ENCODE data around the gene FYTTD1. TPM values are rescaled to one million over a fixed set of nuclear protein-coding genes. Genes with fewer than 3 reads are reported as not detected.

FYTTD1 gene
- total RNA-seq, 1 donor from 2014 or later = 83.3 TPM

- no peak for DNase-seq (ENCODE audit: low spot score)
- Mint-ChIP-seq H3K27ac (ENCODE audit: unreplicated experiment) (no peak overlapping the region), H3K4me1 (ENCODE audit: low read depth) (peaks cover 8% of the 10 kb centered on the region), H3K27me3 (ENCODE audit: low read depth) (no peaks in the 10 kb centered on the region), H3K9me3 (ENCODE audit: low read depth) (no peaks in the 10 kb centered on the region), H3K36me3 (ENCODE audit: low read depth) (peaks cover 2% of the 10 kb centered on the region), H3K4me3 (ENCODE audit: unreplicated experiment) (no peak overlapping the region)
- TF ChIP-seq CTCF (IDR thresholded peaks at IDR 0.05) = no peak
Measured at GRCh38 chr3:197758512-197758911, 8.8 kb downstream of the FYTTD1 start.

GRCh38 chr3:197761784-197762183 is 12.1 kb downstream of the FYTTD1 start:
- no peak overlapping the region for H3K27ac Mint-ChIP-seq (ENCODE audit: unreplicated experiment)

GRCh38 chr3:197775317-197775716 is 25.6 kb downstream of the FYTTD1 start:
- H3K4me1 Mint-ChIP-seq (ENCODE audit: low read depth) = no peaks in the 10 kb centered on the region
- peaks cover 32% of the 10 kb centered on the region for H3K36me3 Mint-ChIP-seq (ENCODE audit: low read depth)
- H3K27ac Mint-ChIP-seq (ENCODE audit: unreplicated experiment) = no peak overlapping the region
- H3K4me3 Mint-ChIP-seq (ENCODE audit: unreplicated experiment) = no peak overlapping the region
- no peak for TF ChIP-seq CTCF (IDR thresholded peaks at IDR 0.05)
- DNase-seq (ENCODE audit: low spot score) = no peak
- H3K27me3 Mint-ChIP-seq (ENCODE audit: low read depth) = no peaks in the 10 kb centered on the region
- no peaks in the 10 kb centered on the region for H3K9me3 Mint-ChIP-seq (ENCODE audit: low read depth)

More at GRCh38 chr3:197761784-197762183, 12.1 kb downstream of the FYTTD1 start:
- Mint-ChIP-seq H3K27me3 (ENCODE audit: low read depth) (no peaks in the 10 kb centered on the region), H3K4me1 (ENCODE audit: low read depth) (no peaks in the 10 kb centered on the region), H3K9me3 (ENCODE audit: low read depth) (no peaks in the 10 kb centered on the region), H3K4me3 (ENCODE audit: unreplicated experiment) (no peak overlapping the region), H3K36me3 (ENCODE audit: low read depth) (peaks cover 8% of the 10 kb centered on the region)
- no peak for DNase-seq (ENCODE audit: low spot score)
- no peak for TF ChIP-seq CTCF (IDR thresholded peaks at IDR 0.05)

GRCh38 chr3:197782230-197782629 is 32.5 kb downstream of the FYTTD1 start:
- H3K36me3 Mint-ChIP-seq (ENCODE audit: low read depth) = peaks cover 22% of the 10 kb centered on the region
- H3K4me1 Mint-ChIP-seq (ENCODE audit: low read depth) = no peaks in the 10 kb centered on the region
- no peak overlapping the region for H3K4me3 Mint-ChIP-seq (ENCODE audit: unreplicated experiment)
- H3K9me3 Mint-ChIP-seq (ENCODE audit: low read depth) = no peaks in the 10 kb centered on the region
- no peak for DNase-seq (ENCODE audit: low spot score)
- no peak overlapping the region for H3K27ac Mint-ChIP-seq (ENCODE audit: unreplicated experiment)
- H3K27me3 Mint-ChIP-seq (ENCODE audit: low read depth) = no peaks in the 10 kb centered on the region
- TF ChIP-seq CTCF (IDR thresholded peaks at IDR 0.05) = no peak

DNA sequence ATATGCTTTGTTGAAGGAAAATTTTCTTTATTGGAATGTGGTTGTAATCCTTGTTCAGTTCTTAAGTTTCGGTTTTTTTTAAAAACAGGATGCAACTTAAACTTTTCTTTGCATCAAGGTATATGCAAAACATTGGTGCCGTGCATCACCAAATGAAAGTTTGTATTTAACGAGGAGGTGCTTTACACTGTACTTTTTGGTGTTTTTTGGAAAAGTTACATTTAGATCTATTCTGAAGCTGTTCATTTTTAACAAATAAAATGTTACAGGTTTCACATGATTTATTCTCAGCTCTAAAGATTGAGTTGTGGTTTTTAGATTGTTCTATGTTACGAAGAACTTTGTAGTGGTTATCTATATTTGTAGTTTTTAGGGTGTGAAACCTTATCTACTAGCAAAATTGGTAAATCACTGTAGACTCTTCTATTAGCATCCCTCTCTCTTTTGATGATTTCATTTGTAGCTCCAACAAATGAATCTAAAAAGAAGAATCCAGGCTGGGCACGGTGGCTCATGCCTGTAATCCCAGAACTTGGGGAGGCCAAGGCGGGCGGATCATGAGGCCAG is 34.4 kb downstream of the FYTTD1 start:
- peak overlapping the region; percentile 27 for H3K27ac Mint-ChIP-seq (ENCODE audit: unreplicated experiment)
- H3K9me3 Mint-ChIP-seq (ENCODE audit: low read depth) = no peaks in the 10 kb centered on the region
- H3K4me3 Mint-ChIP-seq (ENCODE audit: unreplicated experiment) = no peak overlapping the region
- no peaks in the 10 kb centered on the region for H3K27me3 Mint-ChIP-seq (ENCODE audit: low read depth)
- no peak for DNase-seq (ENCODE audit: low spot score)
- no peak for TF ChIP-seq CTCF (IDR thresholded peaks at IDR 0.05)
- H3K36me3 Mint-ChIP-seq (ENCODE audit: low read depth) = peaks cover 15% of the 10 kb centered on the region
- H3K4me1 Mint-ChIP-seq (ENCODE audit: low read depth) = peaks cover 4% of the 10 kb centered on the region

Measured in chondrocyte (in vitro differentiated cells).